Kidney (tissue), 14 donors: ENCODE results near the gene AP2B1. TPM values are rescaled to one million over a fixed set of nuclear protein-coding genes. Genes with fewer than 3 reads are reported as not detected.
"Not testable (repeated sequence)": the region's sequence is repeated elsewhere in the genome, so short reads cannot be mapped to it uniquely, and the experiment has no call there.

Experiments used
- DNase-seq, 5 donors: peaks; one replicate each; pipeline ENCODE4 v3.0.0-alpha.2; 2013 to 2020
- FAIRE-seq: peaks from 2 replicates; lab custom pipeline; 2012; peaks lifted over from hg19 to GRCh38; lab: Jason Lieb, UNC
- H3K27ac ChIP-seq, 2 donors: one replicate each; pipeline ENCODE4 v1.7.0; 2013; ENCODE audit warnings: low read depth in 2 of 2, low read length in 2 of 2, inconsistent platforms in 1 of 2
- H3K27me3 ChIP-seq: one replicate; pipeline ENCODE4 v1.7.1; 2013; ENCODE audit warnings: low read length, inconsistent platforms; ENCODE audit not compliant: control insufficient read depth, insufficient read depth
- H3K36me3 ChIP-seq, 3 donors: one replicate each; pipeline versions ENCODE4 v1.7.0 to v1.7.1; 2013; ENCODE audit warnings: low read length in 3 of 3, control low read depth in 1 of 3, inconsistent platforms in 1 of 3; ENCODE audit not compliant: insufficient read depth in 3 of 3, control insufficient read depth in 2 of 3
- H3K4me1 ChIP-seq, 3 donors: one replicate each; pipeline versions ENCODE4 v1.7.0 to v1.7.1; 2013; ENCODE audit warnings: low read length in 3 of 3, inconsistent platforms in 1 of 3, low read depth in 1 of 3; ENCODE audit not compliant: control insufficient read depth in 2 of 3, insufficient read depth in 2 of 3
- H3K4me3 ChIP-seq, 3 donors: one replicate each; pipeline versions ENCODE4 v1.7.0 to v1.8.1; 2013; ENCODE audit warnings: low read length in 3 of 3, control low read depth in 1 of 3, inconsistent platforms in 1 of 3
- H3K9ac ChIP-seq, 3 donors: one replicate each; pipeline versions ENCODE4 v1.7.0 to v1.7.1; 2013; ENCODE audit warnings: low read length in 3 of 3, control low read depth in 1 of 3, inconsistent platforms in 1 of 3
- H3K9me3 ChIP-seq, 3 donors: one replicate each; pipeline versions ENCODE4 v1.7.0 to v1.7.1; 2013; ENCODE audit warnings: low read length in 3 of 3, control low read depth in 1 of 3, inconsistent platforms in 1 of 3; ENCODE audit not compliant: control insufficient read depth in 2 of 3, insufficient read depth in 1 of 3
- intact Hi-C: fragments of 100-400 bp; cut with DNase I; formaldehyde crosslinking; loops from one replicate; pipeline ENCODE4 v1.11.1; 2022
- polyA plus RNA-seq: library from polyadenylated mRNA; stranded (reverse); fragments of 350-450 nt; fragmentation: Illumina TruSeq; extraction: RNeasy Lipid Tissue Mini Kit (QIAGEN cat#74804); gene quantifications from one replicate; pipeline ENCODE4 v1.2.3, GENCODE V29; 2014; ENCODE audit warnings: low read depth, low replicate concordance; ENCODE audit not compliant: insufficient read depth
- total RNA-seq: library from RNA; stranded (reverse); fragmentation: NEBNext Ultra II Directional; extraction: Animal tissue kit (Norgen Biotek cat#: 25700); gene quantifications from one replicate; pipeline ENCODE4 v1.2.1, GENCODE V29; 2021
- TF ChIP-seq, protein P1 (sequence below): IDR thresholded peaks from 3 replicates; pipeline ENCODE4 v1.5.1; 2012; ENCODE audit warnings: mild to moderate bottlenecking, moderate library complexity, borderline replicate concordance; ENCODE audit not compliant: insufficient read depth; ENCODE audit errors: extremely low read depth
- donor health status: control.
- donor health status: control.
- donor health status: control.
- donor health status: control.
- donor health status: control.
- donor health status: DM: yes; HTN: yes; CAD: no.
- donor health status: Normal renal cell carcinoma (clear cell type).

The AP2B1 gene
- total and polyA plus RNA-seq, 2 donors from 2014 or later = 74.0 to 242 TPM

DNA sequence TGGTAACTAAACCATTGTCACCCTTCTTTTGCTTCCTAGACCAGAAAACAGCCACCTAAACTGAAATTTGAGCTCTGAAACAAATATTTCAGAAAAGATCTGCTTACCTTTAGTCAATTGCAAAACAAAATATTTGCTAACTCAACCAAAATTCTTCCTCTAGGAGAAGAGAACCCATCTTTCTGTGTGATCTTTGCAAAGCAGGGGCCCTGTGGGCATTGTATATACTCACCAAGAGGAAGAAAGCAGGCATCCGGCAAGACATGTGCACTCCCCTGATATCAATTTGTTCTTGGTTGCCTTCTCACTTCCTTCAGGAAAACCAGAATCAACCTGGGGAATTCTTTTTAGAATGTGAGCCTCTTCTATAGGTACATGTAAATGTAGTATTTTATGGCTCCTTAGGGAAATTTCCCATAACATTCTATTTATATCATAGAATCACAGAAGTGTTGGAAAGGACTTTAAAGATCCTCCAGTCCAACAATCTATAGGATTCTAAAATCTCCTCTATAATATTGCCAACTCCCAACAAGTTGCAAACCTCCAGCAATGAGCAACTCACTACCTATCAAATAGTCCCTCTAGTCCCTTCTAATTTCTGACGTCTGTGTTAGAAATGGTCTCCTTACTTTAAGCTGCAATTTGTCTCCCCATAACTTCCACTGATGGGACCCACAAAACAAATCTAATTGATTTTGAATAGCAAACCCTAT lies 27.5 kb upstream of the AP2B1 start:
- no peak overlapping the region for H3K9ac ChIP-seq
- H3K9me3 ChIP-seq = no peaks in the 10 kb centered on the region
- H3K27me3 ChIP-seq = no peaks in the 10 kb centered on the region
- H3K4me1 ChIP-seq = no peaks in the 10 kb centered on the region
- intact Hi-C loops = no loop called here
- FAIRE-seq (no peak), DNase-seq (no peak)
- no peak overlapping the region for H3K27ac ChIP-seq
- TF ChIP-seq, protein P1, sequence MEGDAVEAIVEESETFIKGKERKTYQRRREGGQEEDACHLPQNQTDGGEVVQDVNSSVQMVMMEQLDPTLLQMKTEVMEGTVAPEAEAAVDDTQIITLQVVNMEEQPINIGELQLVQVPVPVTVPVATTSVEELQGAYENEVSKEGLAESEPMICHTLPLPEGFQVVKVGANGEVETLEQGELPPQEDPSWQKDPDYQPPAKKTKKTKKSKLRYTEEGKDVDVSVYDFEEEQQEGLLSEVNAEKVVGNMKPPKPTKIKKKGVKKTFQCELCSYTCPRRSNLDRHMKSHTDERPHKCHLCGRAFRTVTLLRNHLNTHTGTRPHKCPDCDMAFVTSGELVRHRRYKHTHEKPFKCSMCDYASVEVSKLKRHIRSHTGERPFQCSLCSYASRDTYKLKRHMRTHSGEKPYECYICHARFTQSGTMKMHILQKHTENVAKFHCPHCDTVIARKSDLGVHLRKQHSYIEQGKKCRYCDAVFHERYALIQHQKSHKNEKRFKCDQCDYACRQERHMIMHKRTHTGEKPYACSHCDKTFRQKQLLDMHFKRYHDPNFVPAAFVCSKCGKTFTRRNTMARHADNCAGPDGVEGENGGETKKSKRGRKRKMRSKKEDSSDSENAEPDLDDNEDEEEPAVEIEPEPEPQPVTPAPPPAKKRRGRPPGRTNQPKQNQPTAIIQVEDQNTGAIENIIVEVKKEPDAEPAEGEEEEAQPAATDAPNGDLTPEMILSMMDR = no peak
- no peak overlapping the region for H3K4me3 ChIP-seq
- no peaks in the 10 kb centered on the region for H3K36me3 ChIP-seq

DNA sequence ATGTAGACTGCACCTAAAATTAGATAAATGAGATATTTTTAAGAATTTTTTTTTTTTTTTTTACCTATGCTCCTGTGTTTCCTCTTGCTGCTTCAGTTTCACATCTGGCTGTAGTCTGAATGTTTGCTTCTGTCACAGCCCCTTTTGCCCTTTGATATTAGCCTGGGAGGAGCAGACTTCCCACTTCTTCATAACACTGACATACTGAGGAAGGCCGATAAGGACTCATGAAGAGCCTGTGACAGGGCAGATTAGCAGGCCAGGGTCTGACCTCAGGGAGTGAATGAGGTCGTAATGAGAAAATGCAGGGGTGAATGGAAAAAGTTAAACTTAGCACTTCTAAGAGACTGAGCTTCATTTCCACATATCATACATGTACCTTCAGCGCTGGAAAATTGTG lies 26.4 kb upstream of the AP2B1 start, which contains the start of gene SLFN14:
SLFN14 (minus strand) TSS at position 117 of the 400 bp plus-strand sequence. CDS start 2,757 bp downstream, outside the sequence.
- intact Hi-C loops = no loop called here
- FAIRE-seq (no peak), DNase-seq (no peak)
- Histone ChIP-seq H3K9me3 (no peaks in the 10 kb centered on the region), H3K27ac (no peak within 1 kb of the TSS), H3K27me3 (no peaks in the 10 kb centered on the region), H3K9ac (no peak within 1 kb of the TSS), H3K36me3 (no peaks in the 10 kb centered on the region), H3K4me1 (no peaks in the 10 kb centered on the region), H3K4me3 (no peak within 1 kb of the TSS)
- TF ChIP-seq, protein P1 = no peak

DNA sequence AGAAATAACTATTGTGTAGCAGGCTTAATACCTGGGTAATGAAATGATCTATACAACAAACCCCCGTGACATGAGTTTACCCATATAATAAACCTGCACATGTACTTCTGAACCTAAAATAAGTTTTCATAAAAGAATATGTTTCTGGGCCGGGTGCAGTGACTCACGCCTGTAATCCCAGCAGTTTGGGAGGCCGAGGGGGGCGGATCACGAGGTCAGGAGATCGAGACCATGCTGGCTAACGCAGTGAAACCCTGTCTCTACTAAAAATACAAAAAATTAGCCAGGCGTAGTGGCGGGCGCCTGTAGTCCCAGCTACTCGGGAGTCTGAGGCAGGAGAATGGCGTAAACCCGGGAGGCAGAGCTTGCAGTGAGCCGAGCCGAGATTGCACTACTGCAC lies 23.9 kb upstream of the AP2B1 start:
- H3K9ac ChIP-seq, DNase-seq, H3K27me3 ChIP-seq, H3K4me1 ChIP-seq, intact Hi-C loops, H3K9me3 ChIP-seq, H3K4me3 ChIP-seq, FAIRE-seq, H3K27ac ChIP-seq, H3K36me3 ChIP-seq: not testable (repeated sequence)

DNA sequence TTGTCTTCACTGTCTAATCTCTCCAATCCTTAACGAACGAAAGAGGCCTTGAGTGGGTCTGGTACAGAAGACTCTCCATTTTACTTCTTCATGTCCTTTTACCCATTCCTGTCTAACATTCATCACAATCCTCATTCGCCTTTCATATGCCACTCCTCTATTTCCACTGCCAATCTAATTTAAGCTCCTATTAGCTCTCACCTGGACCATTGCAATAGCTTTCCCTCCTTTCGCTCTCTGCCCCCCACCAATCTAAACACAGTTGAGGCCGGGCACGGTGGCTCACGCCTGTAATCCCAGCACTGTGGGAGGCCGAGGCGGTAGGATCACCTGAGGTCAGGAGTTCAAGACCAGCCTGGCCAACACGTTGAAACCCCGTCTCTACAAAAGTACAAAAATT lies 20.2 kb upstream of the AP2B1 start:
- H3K9me3 ChIP-seq = no peaks in the 10 kb centered on the region
- TF ChIP-seq, protein P1 = no peak
- peaks cover 0 to 9% (median 5%) of the 10 kb centered on the region in 3 donors for H3K4me1 ChIP-seq
- no peaks in the 10 kb centered on the region for H3K36me3 ChIP-seq
- peak overlapping the region in 2 of 3 donors; percentile 92 to 97 for H3K4me3 ChIP-seq
- FAIRE-seq (no peak), DNase-seq (peak in 1 of 5 donors; percentile 54)
- H3K27ac ChIP-seq = no peak overlapping the region
- no peak overlapping the region for H3K9ac ChIP-seq
- intact Hi-C loops = no loop called here
- H3K27me3 ChIP-seq = no peaks in the 10 kb centered on the region
